GM18498 (cell line): ENCODE measurements around the gene C20orf202.

ENCODE experiments used
- ATAC-seq: cut with Tn5 transposase; IDR thresholded peaks from one replicate; pipeline ENCODE4 v1.9.1; 2021; ENCODE audit warnings: mild to moderate bottlenecking, moderate library complexity; ENCODE audit not compliant: unreplicated experiment

Gene C20orf202

DNA sequence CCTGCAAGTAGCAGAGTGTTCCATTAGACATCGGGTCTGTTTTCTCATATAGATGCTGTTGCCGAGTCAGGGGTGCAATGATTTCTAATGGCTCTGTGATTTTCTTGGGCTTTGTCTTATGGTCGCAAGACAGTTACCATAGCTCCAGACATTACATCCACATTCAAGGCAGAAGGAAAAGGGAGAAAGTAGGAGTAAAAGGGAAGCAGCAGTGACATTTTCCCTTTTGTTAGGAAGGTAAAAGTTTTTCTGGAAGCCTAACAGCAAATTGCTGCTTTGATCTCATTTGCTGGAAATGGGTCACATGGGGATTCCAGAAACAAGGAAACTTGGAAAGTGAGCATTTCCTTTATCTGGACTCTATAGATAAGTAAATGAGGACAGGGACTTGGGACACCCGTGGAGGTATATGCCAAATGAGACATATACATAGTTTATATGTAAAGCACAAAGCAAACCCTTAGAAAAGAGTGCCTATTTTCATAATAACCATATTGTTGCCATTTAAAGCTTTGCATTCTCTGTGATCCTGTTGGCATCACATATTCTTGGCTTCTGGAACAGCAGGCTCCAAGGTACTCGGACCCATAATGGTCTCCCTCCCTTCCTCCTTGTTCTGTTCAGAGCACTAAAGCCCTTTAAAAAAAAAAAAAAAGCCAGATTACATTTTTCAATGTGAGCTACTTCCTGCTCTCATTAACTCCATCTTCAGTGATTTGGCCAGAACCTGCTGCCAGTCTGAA lies at the start of gene C20orf202:
Gene C20orf202, plus strand, starts transcription at position 693 of the 743 bp plus-strand sequence. CDS start 132 bp downstream, outside the sequence.
- no peak for ATAC-seq

DNA sequence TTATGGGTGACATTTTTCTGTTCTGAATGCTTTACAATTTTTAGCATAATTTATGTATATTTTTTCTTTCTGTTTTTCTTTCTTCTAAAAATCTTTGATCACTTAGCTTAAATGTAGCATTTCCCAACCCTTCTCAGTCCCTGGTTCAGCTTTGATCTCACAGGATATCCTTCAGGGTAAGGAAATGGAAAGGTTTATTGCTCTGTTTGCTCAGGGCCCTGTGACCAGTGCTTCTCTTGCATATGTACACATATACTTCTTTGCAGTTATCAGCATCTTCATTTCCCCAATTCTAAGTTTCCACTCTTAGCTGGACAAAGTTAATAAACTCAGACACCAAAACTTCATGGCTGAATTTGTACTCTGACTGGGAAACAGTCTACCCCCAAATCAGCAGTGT lies 49.0 kb upstream of the C20orf202 start:
- no peak for ATAC-seq

DNA sequence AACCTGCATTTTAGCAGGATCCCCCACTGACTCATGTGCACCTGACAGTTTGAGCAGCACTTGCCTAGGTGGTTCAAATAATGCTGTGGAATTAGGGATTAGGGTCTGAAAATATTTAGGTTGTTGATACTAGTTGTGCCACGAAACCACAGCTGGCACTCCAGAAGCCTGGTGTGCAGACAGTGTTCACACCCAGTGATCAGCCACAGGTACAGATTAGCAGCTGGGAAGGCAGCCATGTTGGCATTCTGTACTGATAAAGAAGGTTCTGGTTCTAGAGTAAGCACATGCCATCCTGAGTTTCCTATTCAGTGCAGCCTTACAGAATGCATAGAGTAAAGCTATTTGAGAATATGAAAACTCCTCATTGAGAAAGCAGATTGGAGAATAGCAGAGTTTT lies 48.6 kb upstream of the C20orf202 start:
- no peak for ATAC-seq

GRCh38 chr20:1155342-1155741 lies 47.9 kb upstream of the C20orf202 start:
- no peak for ATAC-seq

DNA sequence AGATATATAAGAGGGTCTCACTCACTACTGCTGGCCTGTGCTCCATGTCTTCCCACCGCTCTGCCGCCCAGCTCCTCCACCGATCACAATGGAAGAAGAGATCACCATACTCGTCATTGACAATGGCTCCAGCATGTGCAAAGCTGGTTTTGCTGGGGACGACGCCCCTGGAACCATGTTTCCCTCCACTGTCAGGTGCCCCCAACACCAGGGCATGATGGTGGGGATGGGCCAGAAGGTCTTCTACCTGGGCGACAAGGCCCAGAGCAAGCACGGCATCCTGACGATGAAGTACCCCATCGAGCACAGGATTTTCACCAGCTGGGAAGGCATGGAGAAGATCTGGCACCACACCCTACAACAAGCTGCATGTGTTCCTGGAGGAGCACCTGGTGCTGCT lies 42.8 kb upstream of the C20orf202 start:
- ATAC-seq, result no peak

- ATAC-seq, result no peak
Observed at GRCh38 chr20:1160991-1161390, 42.3 kb upstream of the C20orf202 start.

- ATAC-seq, result no peak
Observed at GRCh38 chr20:1163105-1163504, 40.1 kb upstream of the C20orf202 start.

GRCh38 chr20:1163653-1164052 lies 39.6 kb upstream of the C20orf202 start:
- ATAC-seq, result no peak

DNA sequence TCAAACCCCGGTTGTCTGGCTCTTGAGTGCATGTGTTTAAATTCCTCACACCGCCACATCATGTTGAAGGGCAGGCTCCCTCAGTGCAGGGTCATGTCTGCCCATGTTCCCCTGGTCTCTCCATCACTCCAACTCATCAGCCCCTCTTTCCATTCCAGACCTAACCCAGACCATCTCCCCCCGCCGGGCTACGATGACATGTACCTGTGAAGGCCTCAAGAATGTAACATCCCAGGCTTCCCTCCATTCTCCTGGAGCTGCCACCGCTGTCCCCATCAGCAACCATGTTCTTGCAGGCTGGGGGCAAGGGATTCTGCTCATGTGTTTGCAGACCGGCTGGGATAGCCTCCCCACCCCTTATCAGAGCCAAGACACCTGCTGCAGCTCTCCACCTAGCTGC lies 38.4 kb upstream of the C20orf202 start:
- ATAC-seq, result no peak

GRCh38 chr20:1165521-1165920 lies 37.7 kb upstream of the C20orf202 start:
- ATAC-seq, result no peak

- no peak for ATAC-seq
Observed at GRCh38 chr20:1165941-1166340, 37.3 kb upstream of the C20orf202 start.

- ATAC-seq, result no peak
Observed at GRCh38 chr20:1166948-1167720, 36.1 kb upstream of the C20orf202 start.

- no peak for ATAC-seq
Observed at GRCh38 chr20:1169224-1169623, 34.0 kb upstream of the C20orf202 start.

DNA sequence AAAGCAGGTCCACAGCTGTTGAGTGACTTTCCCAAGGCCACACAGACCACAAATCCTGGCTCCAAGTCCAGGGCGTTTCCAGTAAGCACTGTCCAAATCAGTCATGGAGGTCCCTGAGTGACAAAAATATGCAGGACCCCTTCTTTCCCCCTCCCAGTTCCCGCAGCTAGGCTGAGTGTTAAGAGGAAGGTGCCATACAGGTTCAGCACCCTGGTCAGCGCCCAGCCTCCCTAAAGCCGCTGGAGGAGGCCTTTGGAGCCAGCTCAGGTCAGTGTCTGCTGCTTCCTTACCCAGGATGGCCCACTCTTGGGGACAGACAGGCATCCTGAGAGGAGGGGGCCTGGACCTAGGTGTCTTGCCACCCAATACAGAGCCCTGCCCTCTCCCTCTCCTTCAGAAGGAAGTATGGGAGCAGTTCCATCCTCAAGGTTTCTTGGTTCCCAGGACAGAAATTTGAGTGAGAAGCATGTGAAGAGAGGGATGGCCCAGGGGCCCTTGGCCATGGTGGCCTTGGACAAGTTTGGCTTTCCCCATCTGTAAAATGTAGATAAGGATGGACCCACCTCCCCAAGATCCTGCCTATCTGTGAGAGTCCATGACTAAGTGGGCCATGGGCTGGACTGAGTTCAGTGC lies 31.7 kb upstream of the C20orf202 start:
- no peak for ATAC-seq

GRCh38 chr20:1173698-1174097 lies 29.6 kb upstream of the C20orf202 start:
- no peak for ATAC-seq

DNA sequence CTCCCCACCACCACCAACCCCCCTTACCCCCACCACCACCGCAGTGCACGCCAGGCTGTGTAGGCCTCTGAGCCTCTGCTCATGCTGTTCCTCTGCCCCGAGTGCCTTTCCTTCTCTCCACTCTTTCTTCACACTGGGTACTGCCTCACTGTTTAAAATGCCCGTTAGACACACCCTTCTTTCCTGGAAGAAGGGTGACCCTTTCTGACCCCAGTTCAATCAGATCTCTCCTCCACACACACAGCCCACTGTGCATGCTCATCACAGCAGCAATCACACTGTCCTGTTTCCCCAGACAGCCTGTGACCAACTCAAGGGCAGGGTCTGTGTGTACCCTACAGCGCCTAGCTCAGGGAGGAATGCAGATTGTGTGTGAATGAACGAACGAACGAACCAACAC lies 28.5 kb upstream of the C20orf202 start:
- ATAC-seq, result no peak

DNA sequence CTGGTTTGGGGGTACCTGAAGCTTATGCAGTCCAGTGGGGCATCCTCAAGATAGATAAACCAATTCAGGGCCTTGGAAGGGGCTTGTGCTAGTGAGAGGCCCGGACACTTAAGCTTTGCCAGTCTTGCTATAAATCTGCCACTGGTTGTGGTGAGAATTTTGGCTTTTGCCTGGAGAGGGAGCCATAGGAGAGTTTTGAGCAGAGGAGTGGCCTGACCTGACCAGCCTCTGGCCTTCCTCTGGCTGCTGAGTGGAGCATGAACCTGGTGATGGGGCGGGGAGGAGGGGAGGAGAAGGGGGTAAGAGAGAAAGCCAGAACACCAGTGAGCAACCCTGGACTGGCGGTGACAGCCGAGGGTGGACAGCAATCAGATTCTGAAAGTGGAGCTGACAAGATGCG lies 25.6 kb upstream of the C20orf202 start:
- ATAC-seq, result no peak

DNA sequence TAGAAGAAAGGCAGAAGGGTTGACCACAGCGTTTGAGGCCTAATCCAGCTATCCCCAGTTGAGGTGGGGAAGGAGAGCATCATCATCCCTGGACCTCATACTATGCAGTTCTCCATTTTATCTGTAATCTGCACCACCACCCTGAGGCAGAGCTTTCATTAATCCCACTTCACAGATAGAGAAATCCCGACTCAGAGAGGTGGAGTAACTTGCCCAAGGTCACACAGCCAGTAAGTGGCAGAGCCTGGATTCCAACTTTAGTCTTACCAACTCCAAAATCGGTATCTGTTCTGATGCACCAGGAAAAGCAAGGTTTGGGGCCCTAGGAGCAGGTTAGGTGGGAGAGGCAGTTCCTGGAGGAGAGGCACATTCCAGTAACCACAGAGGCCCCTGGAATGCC lies 25.2 kb upstream of the C20orf202 start:
- ATAC-seq, result no peak

- ATAC-seq, result no peak
Observed at GRCh38 chr20:1178623-1179022, 24.6 kb upstream of the C20orf202 start.

GRCh38 chr20:1180949-1181348 lies 22.3 kb upstream of the C20orf202 start:
- no peak for ATAC-seq

- no peak for ATAC-seq
Observed at GRCh38 chr20:1182106-1182505, 21.1 kb upstream of the C20orf202 start.

DNA sequence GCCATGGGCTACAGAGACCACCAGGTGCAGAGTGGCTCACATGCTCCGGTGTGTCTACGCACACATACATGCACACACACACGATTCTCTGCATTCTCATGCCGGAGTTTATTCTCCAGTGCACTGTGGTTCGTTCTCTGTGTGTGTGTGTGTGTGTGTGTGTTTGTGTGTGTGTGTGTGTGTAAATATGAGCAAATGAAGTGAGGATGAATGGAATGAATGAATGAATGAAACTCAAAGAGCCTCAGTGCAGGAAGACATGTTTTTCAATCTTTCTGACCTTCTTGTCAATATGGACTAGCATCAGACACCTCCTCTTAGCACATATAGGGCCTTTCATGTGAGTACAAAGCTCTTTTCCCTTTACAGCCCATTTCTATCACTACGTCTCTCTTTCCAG lies 20.1 kb upstream of the C20orf202 start:
- no peak for ATAC-seq
